Measurements from ENCODE around the gene ECM1. TPM values are rescaled to one million over a fixed set of nuclear protein-coding genes. Genes with fewer than 3 reads are reported as not detected.

ECM1 gene
- polyA plus RNA-seq, 1 donor (not counting 4 experiments of a cell fraction or from before 2014, with no cell fraction given) = 23.6 TPM

- dilution Hi-C loops (cut with MboI; ENCODE audit: extremely low pct_ligation_motif_present, low sequenced_read_pairs) = no loop called here
- Histone ChIP-seq H3K9ac (ENCODE audit: control insufficient read depth, extremely low read depth, insufficient read depth, low read length) (no peak overlapping the region), H3K4me2 (ENCODE audit: control insufficient read depth, extremely low read depth, insufficient read depth, low read depth, low read length) (no peak overlapping the region), H3K4me3 (ENCODE audit: control insufficient read depth in 2 of 3, extremely low read depth in 1 of 3, insufficient read depth in 2 of 3, low read depth in 1 of 3, low read length in 3 of 3) (no peak overlapping the region), H3K9me1 (ENCODE audit: control insufficient read depth, extremely low read depth, insufficient read depth, low read length) (no peaks in the 10 kb centered on the region), H4K20me1 (ENCODE audit: control insufficient read depth, extremely low read depth, insufficient read depth, low read length) (no peaks in the 10 kb centered on the region), H3K27me3 (ENCODE audit: control insufficient read depth, extremely low read depth, insufficient read depth, low read length) (no peaks in the 10 kb centered on the region), H3K79me2 (ENCODE audit: control insufficient read depth, insufficient read depth, low read length) (no peaks in the 10 kb centered on the region), H3K4me1 (ENCODE audit: control insufficient read depth, extremely low read depth, insufficient read depth, low read length) (peaks cover 4% of the 10 kb centered on the region), H3K9me3 (ENCODE audit: control insufficient read depth, low read depth, low read length) (no peaks in the 10 kb centered on the region), H2AFZ (ENCODE audit: control insufficient read depth, low read length) (no peak overlapping the region), H3K27ac (ENCODE audit: control insufficient read depth, insufficient read depth, low read length) (no peak overlapping the region), H3K36me3 (ENCODE audit: control insufficient read depth in 2 of 2, extremely low read depth in 1 of 2, insufficient read depth in 2 of 2, low read length in 2 of 2) (no peaks in the 10 kb centered on the region)
- FAIRE-seq = no peak
- no peak for TF ChIP-seq EZH2 (IDR thresholded peaks at IDR 0.05; ENCODE audit: low read length)
- no peak for TF ChIP-seq CTCF (optimal IDR thresholded peaks at IDR 0.05 in 1 of 3, IDR thresholded peaks at IDR 0.05 in 1 of 3, conservative IDR thresholded peaks at IDR 0.05 in 1 of 3; ENCODE audit: extremely low read depth in 1 of 3, insufficient read depth in 2 of 3, low read length in 3 of 3)
- no peak for DNase-seq (ENCODE audit: low read depth, low spot score)
These were observed 36.3 kb downstream of the ECM1 start for GRCh38 chr1:150544204-150544603.

GRCh38 chr1:150545486-150546032 is 37.6 kb downstream of the ECM1 start:
- no peaks in the 10 kb centered on the region for H3K27me3 ChIP-seq (ENCODE audit: control insufficient read depth, extremely low read depth, insufficient read depth, low read length)
- dilution Hi-C loops (cut with MboI; ENCODE audit: extremely low pct_ligation_motif_present, low sequenced_read_pairs) = no loop called here
- H3K4me2 ChIP-seq (ENCODE audit: control insufficient read depth, extremely low read depth, insufficient read depth, low read depth, low read length) = no peak overlapping the region
- no peaks in the 10 kb centered on the region for H4K20me1 ChIP-seq (ENCODE audit: control insufficient read depth, extremely low read depth, insufficient read depth, low read length)
- H3K9me1 ChIP-seq (ENCODE audit: control insufficient read depth, extremely low read depth, insufficient read depth, low read length) = no peaks in the 10 kb centered on the region
- H3K9ac ChIP-seq (ENCODE audit: control insufficient read depth, extremely low read depth, insufficient read depth, low read length) = no peak overlapping the region
- no peaks in the 10 kb centered on the region for H3K79me2 ChIP-seq (ENCODE audit: control insufficient read depth, insufficient read depth, low read length)
- TF ChIP-seq CTCF (optimal IDR thresholded peaks at IDR 0.05 in 1 of 3, IDR thresholded peaks at IDR 0.05 in 1 of 3, conservative IDR thresholded peaks at IDR 0.05 in 1 of 3; ENCODE audit: extremely low read depth in 1 of 3, insufficient read depth in 2 of 3, low read length in 3 of 3) (no peak), EZH2 (IDR thresholded peaks at IDR 0.05; ENCODE audit: low read length) (no peak)
- DNase-seq (ENCODE audit: low read depth, low spot score) (no peak), FAIRE-seq (no peak)
- no peaks in the 10 kb centered on the region for H3K36me3 ChIP-seq (ENCODE audit: control insufficient read depth in 2 of 2, extremely low read depth in 1 of 2, insufficient read depth in 2 of 2, low read length in 2 of 2)
- no peak overlapping the region for H2AFZ ChIP-seq (ENCODE audit: control insufficient read depth, low read length)
- no peak overlapping the region for H3K4me3 ChIP-seq (ENCODE audit: control insufficient read depth in 2 of 3, extremely low read depth in 1 of 3, insufficient read depth in 2 of 3, low read depth in 1 of 3, low read length in 3 of 3)
- H3K4me1 ChIP-seq (ENCODE audit: control insufficient read depth, extremely low read depth, insufficient read depth, low read length) = peaks cover 9% of the 10 kb centered on the region
- no peak overlapping the region for H3K27ac ChIP-seq (ENCODE audit: control insufficient read depth, insufficient read depth, low read length)
- no peaks in the 10 kb centered on the region for H3K9me3 ChIP-seq (ENCODE audit: control insufficient read depth, low read depth, low read length)

Data from keratinocyte (primary cell).